Activated effector memory CD4-positive, alpha-beta T cell treated with Interleukin-2 at 50 U/mL for 16 hours (primary cell): ENCODE measurements around the gene DENND2D.

Source experiments
- DNase-seq: peaks from one replicate; pipeline ENCODE4 v3.0.0-alpha.2; 2020

The DENND2D gene

DNA sequence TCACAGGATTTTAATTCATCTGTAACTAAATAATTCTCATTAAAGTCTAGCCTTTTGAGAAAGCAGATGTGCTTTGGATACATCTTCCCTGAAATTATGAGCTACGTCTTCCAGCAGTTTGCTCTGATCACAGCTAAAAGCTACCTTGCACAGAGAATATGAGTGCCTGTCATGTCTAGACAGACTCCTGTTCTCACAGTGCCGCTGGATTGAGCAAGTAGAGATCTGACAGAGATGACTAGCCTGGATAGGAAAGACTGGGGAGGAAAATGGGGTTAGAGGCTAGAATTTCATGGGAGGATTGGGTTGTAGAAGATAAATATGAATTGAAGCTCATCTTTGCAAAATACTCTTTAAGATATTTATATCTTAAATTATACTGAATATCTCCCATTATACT, 36.3 kb downstream of the DENND2D start:
- DNase-seq: no peak

- DNase-seq: no peak
Observed at GRCh38 chr1:111163363-111163762, 37.1 kb downstream of the DENND2D start.

DNA sequence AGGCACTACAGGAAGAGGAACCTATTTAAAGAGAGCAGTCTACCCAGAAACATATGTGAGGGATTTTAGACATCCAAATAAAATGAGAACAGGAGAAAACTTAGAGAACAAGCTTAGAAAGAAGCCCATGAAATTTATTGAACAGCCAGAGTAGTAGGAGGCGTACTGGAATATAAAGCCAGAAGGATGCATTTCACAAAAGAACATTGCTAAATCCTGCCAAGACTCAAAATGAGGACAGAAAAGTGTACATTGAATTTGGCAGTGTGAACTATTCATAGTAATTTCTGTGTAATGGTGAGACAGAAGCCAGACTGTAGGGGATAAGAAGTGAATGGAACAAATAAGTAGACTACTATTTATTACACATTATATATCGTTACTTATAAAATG, 38.0 kb downstream of the DENND2D start:
- DNase-seq: no peak

- DNase-seq: no peak
Observed at GRCh38 chr1:111161843-111162487, 38.5 kb downstream of the DENND2D start.

DNA sequence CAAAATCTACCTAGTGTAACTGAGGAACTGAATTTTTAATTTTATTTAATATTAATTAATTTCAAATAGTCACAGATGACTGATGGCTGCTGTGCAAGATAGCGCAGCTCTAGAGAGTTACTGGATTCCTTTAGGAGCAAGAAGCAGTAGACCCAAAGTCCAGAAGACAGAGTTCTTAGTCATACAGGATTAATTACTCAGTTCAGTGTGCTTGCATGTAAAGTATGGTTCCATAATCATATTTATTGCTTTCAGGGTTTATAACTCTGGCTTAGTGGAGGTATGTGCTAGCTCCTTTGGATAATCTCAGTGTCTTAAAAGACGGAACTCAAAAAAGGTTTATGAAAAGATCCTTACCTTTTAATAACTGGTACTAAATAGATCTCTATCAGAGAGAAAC, 43.0 kb downstream of the DENND2D start:
- no peak for DNase-seq

GRCh38 chr1:111154021-111154999, 46.1 kb downstream of the DENND2D start:
- DNase-seq: no peak

GRCh38 chr1:111151838-111152237, 48.6 kb downstream of the DENND2D start:
- DNase-seq: no peak

GRCh38 chr1:111148376-111148881, 52.0 kb downstream of the DENND2D start:
- DNase-seq: no peak

GRCh38 chr1:111147948-111148347, 52.5 kb downstream of the DENND2D start:
- no peak for DNase-seq

DNA sequence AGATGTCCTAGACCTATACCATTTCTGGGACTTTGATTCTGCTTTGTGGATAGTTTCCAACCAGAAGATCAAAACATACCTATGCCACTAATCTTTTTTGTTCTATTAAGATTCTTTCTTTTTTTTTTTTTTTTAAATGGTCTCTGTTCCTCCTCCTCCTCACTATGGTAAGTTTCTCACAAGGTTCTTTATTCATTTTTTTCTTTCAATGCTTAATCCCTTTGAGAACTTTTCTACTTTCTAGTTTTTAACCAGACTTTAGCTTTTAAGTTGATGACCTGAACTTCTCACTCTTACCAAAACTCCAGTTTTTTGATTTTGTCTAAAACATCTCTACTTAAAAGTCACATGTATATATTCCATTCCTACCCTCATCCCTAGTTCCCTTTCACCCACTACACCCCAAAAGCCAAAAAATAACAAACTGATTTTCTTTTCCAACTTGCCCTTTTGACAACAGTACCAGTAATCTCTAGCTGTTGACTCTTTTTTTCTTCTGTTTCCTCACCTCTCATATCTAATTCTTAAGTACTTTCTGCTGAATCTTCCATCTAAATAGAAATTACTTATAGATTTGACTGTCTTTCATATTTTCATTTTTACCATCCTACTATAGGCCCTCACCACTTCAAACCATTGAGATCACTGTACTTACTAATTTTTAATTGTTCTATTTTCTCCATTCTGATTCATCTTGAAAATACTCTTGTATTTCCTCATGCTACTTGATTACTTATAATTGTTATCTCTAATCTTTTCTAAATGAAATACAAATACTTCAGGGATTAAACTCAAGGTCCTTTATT, 54.3 kb downstream of the DENND2D start:
- no peak for DNase-seq

DNA sequence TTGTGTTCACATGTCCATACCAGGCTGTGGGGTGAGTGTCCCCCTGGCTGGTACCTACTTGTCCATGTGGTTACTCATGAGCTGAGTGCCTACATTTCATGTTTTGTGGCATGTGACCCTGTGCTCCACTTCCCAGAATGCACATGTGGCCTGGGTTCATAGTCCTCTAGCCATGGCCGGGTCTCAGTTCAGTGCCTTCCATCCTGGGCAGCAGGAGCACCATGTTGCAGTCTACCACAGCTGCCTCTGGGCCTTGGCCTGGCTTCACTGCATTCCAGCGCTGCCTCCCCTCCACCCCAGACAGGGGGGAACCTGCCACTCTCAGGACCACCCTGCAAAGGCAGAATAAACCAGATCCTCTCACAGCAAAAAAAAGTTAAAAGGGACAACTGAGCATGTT, 54.9 kb downstream of the DENND2D start:
- DNase-seq: no peak

DNA sequence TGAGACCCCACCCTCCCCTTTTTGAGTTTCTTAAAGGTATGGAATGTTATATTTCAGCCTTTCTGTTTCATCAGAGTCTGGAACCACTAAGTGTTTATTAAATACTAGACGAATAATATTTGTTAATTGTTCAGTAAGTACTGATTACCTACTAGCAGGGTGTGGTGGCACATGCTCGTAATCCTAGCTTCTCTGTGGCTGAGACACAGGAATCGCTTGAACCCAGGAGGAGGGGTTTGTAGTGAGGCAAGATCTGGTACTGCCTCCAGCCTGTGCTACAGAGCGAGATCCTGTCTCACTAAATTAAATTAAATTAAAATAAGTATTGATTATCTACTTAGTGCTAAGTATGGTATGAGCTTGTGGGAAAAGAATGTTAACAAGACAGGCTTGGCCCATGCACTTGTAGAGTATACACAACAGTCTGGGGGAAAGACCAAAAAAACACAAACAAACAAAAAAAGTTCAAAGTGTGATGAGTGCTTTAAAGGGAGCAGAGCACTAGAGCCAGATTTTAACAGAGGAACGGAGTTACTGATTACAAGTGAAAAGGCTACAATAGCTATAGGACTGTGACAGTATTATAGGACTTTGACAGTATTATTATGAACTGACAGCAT, 58.0 kb downstream of the DENND2D start:
- no peak for DNase-seq

GRCh38 chr1:111141245-111142220, 58.9 kb downstream of the DENND2D start:
- DNase-seq: no peak

DNA sequence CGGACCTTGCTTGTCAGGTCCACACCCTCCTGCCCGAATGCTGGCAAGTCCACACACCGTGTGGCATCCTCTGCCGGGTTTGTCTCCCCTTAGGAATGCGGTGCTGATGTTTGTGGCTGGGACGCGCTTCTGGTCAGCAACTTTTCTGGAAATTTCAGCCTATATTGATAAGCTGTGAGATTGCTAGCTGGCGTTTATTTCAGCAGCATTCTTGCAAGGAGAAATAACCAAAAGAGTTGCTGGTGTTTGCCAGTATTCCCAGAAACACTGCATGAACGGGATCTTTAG, 59.8 kb downstream of the DENND2D start:
- no peak for DNase-seq

- DNase-seq: peak; percentile 84
Observed at GRCh38 chr1:111139956-111140679, 60.3 kb downstream of the DENND2D start, which contains the start of the genes CEPT1 and DRAM2. TSS of gene CEPT1 (plus strand) at chr1:111140223. CDS start at chr1:111147715, 7,492 bp downstream. TSS of gene DRAM2 (minus strand) at chr1:111140093. CDS start at chr1:111131554, 8,539 bp downstream.

GRCh38 chr1:111139324-111139955, 61.0 kb downstream of the DENND2D start:
- no peak for DNase-seq
